GM18517 (cell line): ENCODE data around the gene CRK.
"Not testable (repeated sequence)": the region's sequence is repeated elsewhere in the genome, so short reads cannot be mapped to it uniquely, and the experiment has no call there.

Experiments
- ATAC-seq: cut with Tn5 transposase; IDR thresholded peaks from one replicate; pipeline ENCODE4 v1.9.1; 2021; ENCODE audit warnings: mild to moderate bottlenecking, moderate library complexity; ENCODE audit not compliant: unreplicated experiment

The CRK gene

GRCh38 chr17:1431631-1432104 is 24.4 kb downstream of the CRK start:
- ATAC-seq, result no peak

GRCh38 chr17:1423456-1424135 is 32.4 kb downstream of the CRK start:
- no peak for ATAC-seq

DNA sequence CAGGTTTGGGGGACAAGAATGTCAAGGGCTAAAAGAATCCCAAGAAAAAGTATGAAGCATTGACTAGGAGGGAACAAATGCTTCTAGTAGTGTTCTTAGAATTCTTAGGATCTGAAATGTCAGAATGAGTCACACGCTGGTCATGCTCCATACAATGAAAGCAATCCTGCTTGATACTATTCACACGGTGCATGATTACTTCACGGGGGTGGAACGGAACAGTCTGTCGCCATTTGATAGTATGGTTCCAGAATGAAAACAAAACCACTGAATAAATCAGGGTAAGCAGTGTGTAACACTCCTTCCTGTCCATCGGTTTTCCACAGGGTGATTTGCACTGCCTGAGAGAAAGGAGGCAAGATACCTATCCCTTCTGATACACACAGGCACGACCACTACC is 33.1 kb downstream of the CRK start:
- ATAC-seq, result no peak

DNA sequence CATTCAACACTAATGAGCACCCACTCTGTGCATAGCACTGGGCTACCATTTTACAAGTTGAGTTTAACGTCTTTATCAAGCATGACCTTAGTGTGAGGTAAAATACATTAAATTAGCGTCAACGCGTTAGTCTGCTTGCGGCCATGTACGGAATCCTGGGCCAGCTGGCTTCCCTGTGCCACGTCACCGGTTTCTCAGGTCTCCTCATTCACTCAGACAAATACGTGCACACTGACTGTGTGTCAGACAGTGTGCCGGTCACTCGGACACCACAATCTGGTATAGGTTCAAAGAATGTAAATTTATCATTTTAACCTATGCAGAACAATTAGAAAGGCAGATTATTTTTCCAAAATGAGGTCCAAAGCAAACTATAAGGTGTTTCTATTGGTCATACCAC is 34.6 kb downstream of the CRK start:
- ATAC-seq, result no peak

GRCh38 chr17:1420981-1421380 is 35.1 kb downstream of the CRK start:
- no peak for ATAC-seq

DNA sequence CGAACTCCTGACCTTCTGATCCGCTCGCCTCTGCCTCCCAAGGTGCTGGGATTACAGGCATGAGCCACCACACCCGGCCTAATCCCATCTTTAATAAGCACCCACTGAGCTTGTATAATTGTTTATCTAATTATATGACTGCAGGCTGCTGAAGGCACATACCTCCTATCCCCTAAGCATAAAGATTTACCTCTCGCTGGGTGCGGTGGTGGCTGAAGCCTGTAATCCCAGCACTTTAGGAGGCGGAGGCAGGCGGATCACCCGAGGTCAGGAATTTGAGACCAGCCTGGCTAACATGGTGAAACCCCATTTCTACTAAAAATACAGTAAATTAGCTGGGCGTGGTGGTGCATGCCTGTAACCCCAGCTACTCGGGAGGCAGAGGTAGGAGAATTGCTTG is 35.9 kb downstream of the CRK start:
- no peak for ATAC-seq

GRCh38 chr17:1418476-1418875 is 37.6 kb downstream of the CRK start:
- not testable (repeated sequence) for ATAC-seq

GRCh38 chr17:1416414-1416813 is 39.6 kb downstream of the CRK start:
- ATAC-seq, result no peak

GRCh38 chr17:1414634-1415033 is 41.4 kb downstream of the CRK start:
- no peak for ATAC-seq

- no peak for ATAC-seq
These were observed 41.9 kb downstream of the CRK start for GRCh38 chr17:1414001-1414574.

- no peak for ATAC-seq
These were observed 42.7 kb downstream of the CRK start for GRCh38 chr17:1413281-1413791.

GRCh38 chr17:1412185-1413110 is 43.6 kb downstream of the CRK start:
- ATAC-seq, result no peak

- no peak for ATAC-seq
These were observed 53.8 kb downstream of the CRK start for GRCh38 chr17:1402262-1402586.

DNA sequence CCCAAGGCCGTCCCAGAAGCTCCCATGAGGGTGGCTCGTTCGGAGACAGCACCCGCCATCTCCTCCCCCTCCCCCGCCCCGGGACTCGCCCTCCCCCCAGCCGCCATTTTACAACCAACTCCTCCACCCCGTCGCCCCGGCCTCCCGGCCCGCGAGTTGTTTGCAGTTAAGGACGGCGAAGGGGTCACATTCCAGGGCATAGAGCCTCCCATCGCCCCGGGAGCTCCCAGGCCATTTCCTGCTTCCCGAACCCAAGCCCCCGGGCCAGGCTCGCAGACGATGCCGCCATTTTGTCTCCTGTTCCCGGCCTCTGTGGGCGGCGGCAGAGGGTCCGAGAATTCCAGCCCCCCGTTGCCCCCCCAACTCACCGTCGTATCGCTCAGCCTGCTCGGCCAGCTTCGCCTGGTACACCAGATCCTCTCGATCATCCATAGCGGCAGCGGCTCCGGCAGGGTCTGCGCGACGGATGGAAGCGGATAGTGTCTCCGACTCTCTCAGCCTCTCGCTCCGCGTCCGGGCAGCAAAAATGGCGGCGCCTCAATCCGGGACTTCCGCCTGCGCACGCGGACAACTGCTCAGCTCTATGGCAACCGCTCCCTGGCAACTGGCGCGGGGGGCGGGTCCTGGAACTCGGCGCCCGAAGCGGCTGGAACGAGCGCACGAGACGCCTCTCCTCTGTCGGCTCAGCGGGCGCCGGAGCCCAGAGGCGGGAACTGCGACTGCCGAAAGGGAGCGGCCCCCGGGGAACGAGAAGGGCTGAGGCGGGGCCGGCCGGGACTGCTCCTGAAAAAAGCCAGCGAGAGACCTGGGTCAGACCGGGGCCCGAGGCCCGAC is 56.1 kb downstream of the CRK start, which contains the start of gene YWHAE:
Gene YWHAE (minus strand): TSS at position 544 of the 834 bp plus-strand sequence. CDS start 112 bp downstream, at position 432.
- ATAC-seq, result peak; percentile 90

DNA sequence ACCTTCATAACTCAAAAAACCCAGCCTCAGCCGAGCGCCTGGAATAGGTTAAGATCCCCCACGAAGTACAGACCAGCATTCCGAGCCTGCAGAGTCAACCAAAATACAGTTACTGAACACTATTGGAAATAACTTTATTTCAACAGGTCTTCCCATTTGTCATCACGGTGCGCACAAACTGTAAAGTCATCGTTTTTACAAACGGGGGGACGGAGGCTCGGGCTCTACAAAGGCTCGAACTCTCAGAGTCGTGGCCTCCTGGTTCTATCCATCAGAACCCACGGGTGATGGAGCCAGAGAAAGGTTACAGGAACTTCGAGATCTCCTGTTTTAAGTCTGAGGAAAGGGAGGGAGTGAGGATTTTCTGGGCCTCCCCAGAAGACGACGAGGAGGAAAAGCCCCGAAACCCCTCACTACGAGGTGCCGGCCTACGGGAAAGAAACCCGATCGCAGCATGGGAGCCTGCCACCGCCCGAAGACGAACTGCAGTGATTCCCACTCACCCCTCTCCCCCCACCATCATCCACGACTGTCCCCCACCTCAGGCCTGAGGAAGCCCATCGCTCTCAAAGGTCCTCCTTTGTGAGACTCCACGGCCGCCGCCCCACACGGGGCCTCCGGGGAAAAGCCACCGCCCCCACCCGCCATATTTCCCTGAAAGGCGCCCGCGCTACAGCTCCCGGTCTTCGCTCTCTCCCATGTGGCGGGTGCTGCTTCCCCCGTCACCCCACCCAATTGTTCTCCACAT is 56.9 kb downstream of the CRK start:
- ATAC-seq, result no peak

- ATAC-seq, result no peak
These were observed 58.0 kb downstream of the CRK start for GRCh38 chr17:1398028-1398427.

GRCh38 chr17:1395876-1396665 is 60.0 kb downstream of the CRK start:
- ATAC-seq, result not testable (repeated sequence)

- ATAC-seq, result no peak
These were observed 64.5 kb downstream of the CRK start for GRCh38 chr17:1391577-1391976.
